HepG2 (cell line): ENCODE data around the gene SRD5A2. TPM values are rescaled to one million over a fixed set of nuclear protein-coding genes. Genes with fewer than 3 reads are reported as not detected.
A peak's percentile ranks its signal among the peaks of the same experiment; 100 is the strongest.

Experiments
- BHLHE40 ChIP-seq: IDR thresholded peaks from 2 replicates; pipeline ENCODE4 v1.6.1; 2011; ENCODE audit warnings: low read length, improper control_type of control experiment
- FOXA1 ChIP-seq, 2 experiments: fragments of 450-650 bp in 1 of 2; sonication (generic) in 1 of 2; formaldehyde crosslinking in 1 of 2; IDR thresholded peaks; 2 replicates each; pipeline versions ENCODE4 v1.4.0 to v1.6.1; 2016 to 2020; ENCODE audit warnings: missing genetic modification reagents in 1 of 2
- FOXP1 ChIP-seq, 2 experiments: fragments of 450-650 bp in 1 of 2; IDR thresholded peaks; 2 replicates each; pipeline ENCODE4 v1.6.1; 2017 to 2018; ENCODE audit warnings: antibody characterized with exemption in 1 of 2
- FUBP1 ChIP-seq: sonication (generic); formaldehyde crosslinking; IDR thresholded peaks from 2 replicates; pipeline ENCODE4 v1.5.1; 2020; ENCODE audit warnings: missing genetic modification reagents, mild to moderate bottlenecking, borderline replicate concordance
- GATAD1 ChIP-seq: IDR thresholded peaks from 2 replicates; pipeline ENCODE4 v1.6.1; 2016; ENCODE audit warnings: missing genetic modification reagents, missing compliant biosample characterization
- GTF2F1 ChIP-seq: fragments of 150-350 bp; IDR thresholded peaks from 2 replicates; pipeline ENCODE4 v1.6.1; 2014; ENCODE audit warnings: low read length
- HDAC2 ChIP-seq: sonication (generic); formaldehyde crosslinking; IDR thresholded peaks from 2 replicates; pipeline ENCODE4 v1.4.0; 2020; ENCODE audit warnings: missing genetic modification reagents
- HNRNPH1 ChIP-seq: fragments of 200-400 bp; formaldehyde crosslinking; optimal IDR thresholded peaks from 2 replicates; pipeline ENCODE3; 2017; ENCODE audit warnings: mild to moderate bottlenecking, low read depth, low read length
- HNRNPLL ChIP-seq: fragments of 200-400 bp; formaldehyde crosslinking; IDR thresholded peaks from 2 replicates; pipeline ENCODE4 v1.6.1; 2017; ENCODE audit warnings: mild to moderate bottlenecking, low read depth, low read length; ENCODE audit not compliant: poor library complexity, severe bottlenecking
- HNRNPUL1 ChIP-seq: fragments of 200-400 bp; formaldehyde crosslinking; IDR thresholded peaks from 2 replicates; pipeline ENCODE4 v1.6.1; 2017; ENCODE audit warnings: low read depth, mild to moderate bottlenecking, low read length, moderate library complexity
- HOXA3 ChIP-seq: sonication (generic); formaldehyde crosslinking; IDR thresholded peaks from 2 replicates; pipeline ENCODE4 v1.5.0; 2020; ENCODE audit warnings: missing genetic modification reagents
- MAZ ChIP-seq, 2 experiments: sonication (generic) in 1 of 2; formaldehyde crosslinking in 1 of 2; IDR thresholded peaks; 2 replicates each; pipeline versions ENCODE4 v1.5.0 to v1.6.1; 2012 to 2020; ENCODE audit warnings: low read depth in 2 of 2, mild to moderate bottlenecking in 2 of 2, borderline replicate concordance in 1 of 2, improper control_type of control experiment in 1 of 2, low read length in 1 of 2, missing genetic modification reagents in 1 of 2, moderate library complexity in 1 of 2
- MZF1 ChIP-seq: sonication (generic); formaldehyde crosslinking; IDR thresholded peaks from 2 replicates; pipeline ENCODE4 v1.8.1; 2023; ENCODE audit warnings: mild to moderate bottlenecking, missing genetic modification reagents, borderline replicate concordance
- NFE2L1 ChIP-seq: sonication (generic); formaldehyde crosslinking; IDR thresholded peaks from 2 replicates; pipeline ENCODE4 v1.4.0; 2020; ENCODE audit warnings: missing genetic modification reagents, mild to moderate bottlenecking, borderline replicate concordance
- NFE2L2 ChIP-seq: fragments of 150-350 bp; IDR thresholded peaks from 2 replicates; pipeline ENCODE4 v1.6.1; 2014; ENCODE audit warnings: low read length
- RARA ChIP-seq: IDR thresholded peaks from 2 replicates; pipeline ENCODE4 v1.6.1; 2016; ENCODE audit warnings: missing genetic modification reagents, missing compliant biosample characterization
- SOX5 ChIP-seq: IDR thresholded peaks from 2 replicates; pipeline ENCODE4 v1.6.1; 2016; ENCODE audit warnings: borderline replicate concordance
- TP53 ChIP-seq: sonication (generic); formaldehyde crosslinking; conservative IDR thresholded peaks from 2 replicates; pipeline ENCODE4 v1.4.0; 2020; ENCODE audit warnings: missing genetic modification reagents
- TRIM24 ChIP-seq: sonication (generic); formaldehyde crosslinking; IDR thresholded peaks from 2 replicates; pipeline ENCODE4 v1.8.0; 2022; ENCODE audit warnings: mild to moderate bottlenecking, missing genetic modification reagents
- ZBTB21 ChIP-seq: sonication (generic); formaldehyde crosslinking; IDR thresholded peaks from 2 replicates; pipeline ENCODE4 v1.4.0; 2020; ENCODE audit warnings: missing genetic modification reagents
- ZBTB49 ChIP-seq: sonication (generic); formaldehyde crosslinking; IDR thresholded peaks from 2 replicates; pipeline ENCODE4 v1.4.0; 2020; ENCODE audit warnings: missing genetic modification reagents, borderline replicate concordance
- ZNF20 ChIP-seq: sonication (generic); formaldehyde crosslinking; IDR thresholded peaks from 2 replicates; pipeline ENCODE4 v1.4.0; 2020; ENCODE audit warnings: mild to moderate bottlenecking, moderate library complexity, missing genetic modification reagents
- ZNF816 ChIP-seq: sonication (generic); formaldehyde crosslinking; IDR thresholded peaks from 2 replicates; pipeline ENCODE4 v1.8.0; 2022; ENCODE audit warnings: missing genetic modification reagents, mild to moderate bottlenecking, borderline replicate concordance
- ZZZ3 ChIP-seq: sonication (generic); formaldehyde crosslinking; IDR thresholded peaks from 2 replicates; pipeline ENCODE4 v1.4.0; 2020; ENCODE audit warnings: missing genetic modification reagents, mild to moderate bottlenecking, borderline replicate concordance
- polyA plus RNA-seq, 8 experiments: library from polyadenylated mRNA; depleted of rRNA in 3 of 8; stranded (reverse) in 7 of 8; unstranded in 1 of 8; fragments of >200 nt; fragmentation: Illumina TruSeq in 4 of 8; extraction: Trizol in 4 of 8; gene quantifications; 2 replicates each; pipeline versions ENCODE4 v1.2.1 to v1.2.3, GENCODE V29; 2011 to 2016; ENCODE audit warnings: low read depth in 4 of 8, missing spikeins in 1 of 8, mixed read lengths in 1 of 8; ENCODE audit not compliant: insufficient read depth in 1 of 8
- total RNA-seq, 5 experiments: library from RNA; depleted of rRNA; stranded (reverse); fragments of >200 nt; fragmentation: Illumina TruSeq; extraction: Trizol; gene quantifications; 2 replicates each; pipeline ENCODE4 v1.2.3, GENCODE V29; 2016; ENCODE audit warnings: low read depth in 1 of 5

The SRD5A2 gene
- total and polyA plus RNA-seq, 2 of the 13 experiments (the other 11 are each of a cell fraction or from before 2014, with no cell fraction given), result 0.01 TPM; not detected in 1

GRCh38 chr2:31558401-31559295 lies 22.1 kb downstream of the SRD5A2 start (continued):
- TF ChIP-seq SOX5, result peak; percentile 26; the same call in 1 of the 2 replicates
- 0 out of 2 replicates have a peak, but pooled peaks have one; percentile 14 for TF ChIP-seq RARA (CRISPR knock-in tag)
- TF ChIP-seq FOXP1 (IDR thresholded peaks at IDR 0.05), result no peak
- peak; percentile 62 for TF ChIP-seq FOXP1 (CRISPR knock-in tag; IDR thresholded peaks at IDR 0.05)
- TF ChIP-seq ZNF816 (CRISPR knock-in tag), result no peak
- peak; percentile 29; the same call in 1 of the 2 replicates for TF ChIP-seq NFE2L2
- no peak for TF ChIP-seq HNRNPH1
- no peak for TF ChIP-seq HNRNPLL
- TF ChIP-seq HOXA3 (CRISPR knock-in tag), result no peak
- TF ChIP-seq FUBP1 (CRISPR knock-in tag), result no peak
- no peak for TF ChIP-seq TP53
- no peak for TF ChIP-seq TRIM24
- no peak for TF ChIP-seq GTF2F1
- TF ChIP-seq MAZ (IDR thresholded peaks at IDR 0.05; ENCODE audit: borderline replicate concordance, low read depth, low read length), result no peak
- TF ChIP-seq MAZ (CRISPR knock-in tag; IDR thresholded peaks at IDR 0.05; ENCODE audit: low read depth), result no peak
- TF ChIP-seq GATAD1 (CRISPR knock-in tag), result no peak
- no peak for TF ChIP-seq HDAC2 (CRISPR knock-in tag)
- TF ChIP-seq ZBTB49, result no peak
- no peak for TF ChIP-seq FOXA1 (IDR thresholded peaks at IDR 0.05)
- TF ChIP-seq FOXA1 (CRISPR knock-in tag; IDR thresholded peaks at IDR 0.05), result peak; percentile 61
- no peak for TF ChIP-seq BHLHE40
- TF ChIP-seq ZNF20, result no peak
- TF ChIP-seq ZBTB21, result peak; percentile 86
- TF ChIP-seq ZZZ3 (CRISPR knock-in tag), result no peak
- no peak for TF ChIP-seq MZF1
- TF ChIP-seq HNRNPUL1, result no peak
- no peak for TF ChIP-seq NFE2L1 (CRISPR knock-in tag)
